IMR-90 (cell line): ENCODE results near the gene TCF7L2. TPM values are rescaled to one million over a fixed set of nuclear protein-coding genes. Genes with fewer than 3 reads are reported as not detected.

Experiments used
- ATAC-seq: fragments of 200-7000 bp; cut with Tn5 transposase; 2 replicates; pipeline ENCODE4 v1.9.1; 2020; ENCODE audit warnings: low read depth, mild to moderate bottlenecking, moderate library complexity
- BruUV-seq: library from RNA; stranded (reverse); fragments of 400-500 nt; replicated peaks from 2 replicates; lab custom pipeline; 2021; lab: Mats Ljungman, UMichigan
- CTCF ChIA-PET: fragments of 300-600 bp; formaldehyde crosslinking; extraction: SDS; loops from one replicate; lab custom pipeline; 2021; ENCODE audit warnings: antibody characterized with exemption; lab: Yijun Ruan, JAX
- POLR2A ChIA-PET: fragments of 300-600 bp; sonication (Branson Sonifier 250); formaldehyde crosslinking; loops from one replicate; lab custom pipeline; 2022; ENCODE audit warnings: antibody characterized with exemption; ENCODE audit not compliant: unreplicated experiment; lab: Charles Lee
- DNase-seq: peaks from one replicate; pipeline ENCODE4 v3.0.0; 2013
- H2AFZ ChIP-seq: replicated peaks from 2 replicates; pipeline ENCODE3; 2013; ENCODE audit warnings: low read length, mild to moderate bottlenecking; ENCODE audit not compliant: poor library complexity
- H2AK5ac ChIP-seq: 2 replicates; pipeline ENCODE4 v1.6.1; 2013; ENCODE audit warnings: low read depth, low read length, inconsistent platforms
- H2AK9ac ChIP-seq: replicated peaks from 2 replicates; pipeline ENCODE3; 2013; ENCODE audit warnings: mild to moderate bottlenecking, low read depth, low read length, moderate library complexity; ENCODE audit not compliant: poor library complexity
- H2BK120ac ChIP-seq: 2 replicates; pipeline ENCODE4 v1.6.1; 2013; ENCODE audit warnings: low read depth, low read length, inconsistent platforms
- H2BK15ac ChIP-seq: 3 replicates; pipeline ENCODE4 v1.6.1; 2013; ENCODE audit warnings: low read depth, low read length, inconsistent platforms
- H2BK20ac ChIP-seq: 2 replicates; pipeline ENCODE4 v1.6.1; 2013; ENCODE audit warnings: low read depth, mild to moderate bottlenecking, inconsistent platforms, low read length, moderate library complexity
- H2BK5ac ChIP-seq: 2 replicates; pipeline ENCODE4 v1.6.1; 2013; ENCODE audit warnings: mild to moderate bottlenecking, low read depth, low read length, inconsistent platforms; ENCODE audit not compliant: poor library complexity, severe bottlenecking
- H3K14ac ChIP-seq: replicated peaks from 2 replicates; pipeline ENCODE4 v1.6.1; 2013; ENCODE audit warnings: low read depth, low read length, inconsistent platforms
- H3K18ac ChIP-seq: 2 replicates; pipeline ENCODE4 v1.6.1; 2013; ENCODE audit warnings: low read depth, low read length, control low read depth
- H3K23ac ChIP-seq: 2 replicates; pipeline ENCODE4 v1.6.1; 2013; ENCODE audit warnings: low read depth, low read length, inconsistent platforms
- H3K27ac ChIP-seq: 2 replicates; pipeline ENCODE4 v1.5.1; 2013; ENCODE audit warnings: mild to moderate bottlenecking, control low read depth, low read length; ENCODE audit not compliant: insufficient read depth
- H3K27me3 ChIP-seq: 2 replicates; pipeline ENCODE4 v1.6.1; 2013; ENCODE audit warnings: low read length; ENCODE audit not compliant: control insufficient read depth, insufficient read depth
- H3K36me3 ChIP-seq: 2 replicates; pipeline ENCODE4 v1.6.1; 2013; ENCODE audit warnings: low read length, mixed read lengths; ENCODE audit not compliant: control insufficient read depth, insufficient read depth
- H3K4ac ChIP-seq: 2 replicates; pipeline ENCODE4 v1.6.1; 2013; ENCODE audit warnings: low read depth, low read length, inconsistent platforms
- H3K4me1 ChIP-seq: 2 replicates; pipeline ENCODE4 v1.6.1; 2013; ENCODE audit warnings: low read length, mixed read lengths; ENCODE audit not compliant: control insufficient read depth, insufficient read depth
- H3K4me2 ChIP-seq: 2 replicates; pipeline ENCODE4 v1.6.1; 2013; ENCODE audit warnings: low read depth, mild to moderate bottlenecking, control low read depth, low read length, moderate library complexity
- H3K4me3 ChIP-seq: 2 replicates; pipeline ENCODE4 v1.5.1; 2013; ENCODE audit warnings: low read depth, mild to moderate bottlenecking, control low read depth, low read length, moderate library complexity; ENCODE audit not compliant: insufficient read depth
- H3K56ac ChIP-seq: 2 replicates; pipeline ENCODE4 v1.6.1; 2013; ENCODE audit warnings: low read length, inconsistent platforms; ENCODE audit not compliant: insufficient read depth; ENCODE audit errors: extremely low read depth
- H3K79me1 ChIP-seq, 2 experiments: 2 replicates each; pipeline ENCODE4 v1.6.1; 2013; ENCODE audit warnings: low read length in 2 of 2, inconsistent platforms in 1 of 2, low read depth in 1 of 2
- H3K9ac ChIP-seq: 2 replicates; pipeline ENCODE4 v1.6.1; 2013; ENCODE audit warnings: low read depth, low read length, control low read depth
- H3K9me1 ChIP-seq: 2 replicates; pipeline ENCODE4 v1.6.1; 2013; ENCODE audit warnings: low read length, inconsistent platforms; ENCODE audit not compliant: insufficient read depth
- H3K9me3 ChIP-seq: 2 replicates; pipeline ENCODE4 v1.6.1; 2013; ENCODE audit warnings: low read length; ENCODE audit not compliant: control insufficient read depth, insufficient read depth
- H4K20me1 ChIP-seq: 2 replicates; pipeline ENCODE4 v1.6.1; 2013; ENCODE audit warnings: low read length, inconsistent platforms; ENCODE audit not compliant: insufficient read depth
- H4K5ac ChIP-seq: 2 replicates; pipeline ENCODE4 v1.6.1; 2013; ENCODE audit warnings: mild to moderate bottlenecking, low read depth, low read length, control low read depth
- H4K8ac ChIP-seq, 2 experiments: 2 replicates each; pipeline ENCODE4 v1.6.1; 2013; ENCODE audit warnings: low read depth in 2 of 2, low read length in 2 of 2, control low read depth in 1 of 2, inconsistent platforms in 1 of 2
- H4K91ac ChIP-seq: 2 replicates; pipeline ENCODE4 v1.6.1; 2013; ENCODE audit warnings: low read depth, low read length, inconsistent platforms; ENCODE audit not compliant: insufficient read depth
- BHLHE40 ChIP-seq: fragments of 150-350 bp; IDR thresholded peaks from 2 replicates; pipeline ENCODE4 v1.6.1; 2016; ENCODE audit warnings: mild to moderate bottlenecking, low read depth, low read length
- CEBPB ChIP-seq: IDR thresholded peaks from 2 replicates; pipeline ENCODE4 v1.6.1; 2012; ENCODE audit warnings: low read depth, low read length, improper control_type of control experiment
- CHD1 ChIP-seq: IDR thresholded peaks from 2 replicates; pipeline ENCODE4 v1.6.1; 2012; ENCODE audit warnings: low read depth, low read length, improper control_type of control experiment
- CTCF ChIP-seq: conservative IDR thresholded peaks from 2 replicates; pipeline ENCODE4 v1.5.1; 2012; ENCODE audit warnings: mild to moderate bottlenecking, low read depth, low read length, improper control_type of control experiment
- ELK1 ChIP-seq: fragments of 150-350 bp; IDR thresholded peaks from 2 replicates; pipeline ENCODE4 v1.6.1; 2016; ENCODE audit warnings: low read depth, mild to moderate bottlenecking, low read length, moderate library complexity, borderline replicate concordance
- FOS ChIP-seq: fragments of 150-350 bp; IDR thresholded peaks from 2 replicates; pipeline ENCODE4 v1.6.1; 2016; ENCODE audit warnings: low read depth, low read length
- MAFK ChIP-seq: IDR thresholded peaks from 2 replicates; pipeline ENCODE4 v1.6.1; 2012; ENCODE audit warnings: low read depth, low read length, improper control_type of control experiment
- MAZ ChIP-seq: IDR thresholded peaks from 2 replicates; pipeline ENCODE4 v1.6.1; 2012; ENCODE audit warnings: low read depth, mild to moderate bottlenecking, low read length, improper control_type of control experiment, moderate library complexity, borderline replicate concordance
- MXI1 ChIP-seq: IDR thresholded peaks from 2 replicates; pipeline ENCODE4 v1.6.1; 2012; ENCODE audit warnings: low read depth, mild to moderate bottlenecking, low read length, moderate library complexity, borderline replicate concordance
- NFE2L2 ChIP-seq: fragments of 150-350 bp; IDR thresholded peaks from 2 replicates; pipeline ENCODE4 v1.6.1; 2016; ENCODE audit warnings: low read depth, mild to moderate bottlenecking, low read length
- POLR2A ChIP-seq: IDR thresholded peaks from 2 replicates; pipeline ENCODE4 v1.6.1; 2012; ENCODE audit warnings: mild to moderate bottlenecking, low read depth, low read length
- RAD21 ChIP-seq: IDR thresholded peaks from 2 replicates; pipeline ENCODE4 v1.6.1; 2012; ENCODE audit warnings: low read length, improper control_type of control experiment
- RCOR1 ChIP-seq: IDR thresholded peaks from 2 replicates; pipeline ENCODE4 v1.6.1; 2012; ENCODE audit warnings: mild to moderate bottlenecking, low read length, improper control_type of control experiment; ENCODE audit not compliant: insufficient replicate concordance
- RFX5 ChIP-seq: IDR thresholded peaks from 2 replicates; pipeline ENCODE4 v1.8.0; 2012; ENCODE audit warnings: low read depth, mild to moderate bottlenecking, low read length, moderate library complexity
- SMC3 ChIP-seq: fragments of 150-350 bp; IDR thresholded peaks from 2 replicates; pipeline ENCODE4 v1.6.1; 2016; ENCODE audit warnings: low read depth, mild to moderate bottlenecking, antibody characterized with exemption, low read length, moderate library complexity
- WGBS, 2 experiments: methylation state at CpG; one replicate each; pipeline versions ENCODE4 v1.1.5 to v1.1.7; 2013; ENCODE audit warnings: missing lambda C conversion rate in 2 of 2; ENCODE audit not compliant: insufficient read length in 1 of 2; ENCODE audit errors: extremely low coverage in 2 of 2; 5-methylcytosine and 5-hydroxymethylcytosine counted together
- dilution Hi-C: fragments of 300-500 bp; cut with HindIII; formaldehyde crosslinking; loops from one replicate; pipeline ENCODE4 v1.14.3; 2018; ENCODE audit warnings: low sequenced_read_pairs; ENCODE audit not compliant: unreplicated experiment
- in situ Hi-C: fragments of 300-500 bp; cut with MboI; formaldehyde crosslinking; loops from 3 replicates; pipeline ENCODE4 v1.14.3; 2019; ENCODE audit warnings: low sequenced_read_pairs, inconsistent platforms, mixed read lengths
- intact Hi-C: fragments of 100-400 bp; cut with micrococcal nuclease; formaldehyde crosslinking; loops from 2 replicates; pipeline ENCODE4 v1.10.0; 2022
- polyA plus RNA-seq, 3 experiments: library from polyadenylated mRNA; depleted of rRNA; stranded (reverse); fragments of >200 nt; gene quantifications; 2 replicates each; pipeline ENCODE4 v1.2.3, GENCODE V29; 2012; ENCODE audit warnings: low replicate concordance in 1 of 3
- total RNA-seq: library from RNA; depleted of rRNA; stranded (reverse); fragments of >200 nt; gene quantifications from 2 replicates; pipeline ENCODE4 v1.2.3, GENCODE V29; 2012
- TF ChIP-seq, protein P1 (sequence below): fragments of 150-350 bp; IDR thresholded peaks from 2 replicates; pipeline ENCODE4 v1.6.1; 2017; ENCODE audit warnings: mild to moderate bottlenecking, antibody characterized with exemption, low read length, low read depth

Gene TCF7L2
- total and polyA plus RNA-seq, 2 of the 4 experiments (the other 2 are of a cell fraction), result 1.3 to 12.2 TPM

DNA sequence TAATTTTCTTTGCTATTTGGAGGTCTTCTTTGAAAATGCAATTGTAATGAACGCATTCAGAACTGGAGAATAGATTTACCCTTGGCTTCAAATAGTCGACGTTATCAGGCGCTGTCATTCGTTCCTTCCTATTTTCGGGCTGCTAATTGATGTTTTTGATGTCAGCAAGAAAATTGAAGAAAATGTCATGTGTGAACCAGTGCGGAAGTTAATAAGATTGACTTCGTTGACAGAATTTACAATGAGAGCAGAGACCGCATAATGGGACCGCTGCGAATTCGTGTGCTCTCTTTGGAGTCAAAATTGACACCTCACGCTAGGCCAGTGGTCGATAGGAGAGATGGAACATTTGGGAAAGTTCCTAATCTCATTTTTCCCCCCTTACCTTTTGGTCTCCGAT, 168.8 kb downstream of the TCF7L2 start:
- POLR2A ChIA-PET, result no interaction called here
- 100% methylated on average over 6 of the region's 15 CpGs; no CpG with 5 or more reads in 1 of the 2 experiments for whole genome bisulfite sequencing, 2 experiments
- ATAC-seq, result no peak
- Histone ChIP-seq H3K36me3 (peaks cover 2% of the 10 kb centered on the region; the same call in 1 of the 2 replicates), H3K9me3 (no peaks in the 10 kb centered on the region), H2BK20ac (no peak overlapping the region), H2BK15ac (no peak overlapping the region), H4K8ac (no peak overlapping the region), H3K27ac (no peak overlapping the region), H4K20me1 (0 out of 2 replicates have a peak, but pooled peaks cover 4% of the 10 kb centered on the region), H3K9ac (no peak overlapping the region), H3K4me3 (no peak overlapping the region), H4K91ac (no peak overlapping the region), H3K23ac (no peak overlapping the region), H3K56ac (no peak overlapping the region), H4K5ac (no peak overlapping the region), H3K79me1 (peaks cover 18 to 24% of the 10 kb centered on the region in 2 experiments), H2BK120ac (no peak overlapping the region), H3K4me1 (peaks cover 3% of the 10 kb centered on the region), H2AFZ (no peak overlapping the region), H3K9me1 (0 out of 2 replicates have a peak, but pooled peaks cover 2% of the 10 kb centered on the region), H2AK9ac (no peak overlapping the region), H3K27me3 (no peaks in the 10 kb centered on the region), H3K4ac (no peak overlapping the region), H3K18ac (no peak overlapping the region), H3K4me2 (no peak overlapping the region), H2BK5ac (no peak overlapping the region), H2AK5ac (no peak overlapping the region), H3K14ac (no peak overlapping the region)
- CTCF ChIA-PET, result no interaction called here
- in situ Hi-C loops (no loop called here), intact Hi-C loops (no loop called here), dilution Hi-C loops (no loop called here)
- TF ChIP-seq BHLHE40, result no peak
- TF ChIP-seq NFE2L2, result no peak
- no peak for TF ChIP-seq RFX5
- TF ChIP-seq FOS, result no peak
- TF ChIP-seq POLR2A, result no peak
- no peak for TF ChIP-seq SMC3
- TF ChIP-seq, protein P1, sequence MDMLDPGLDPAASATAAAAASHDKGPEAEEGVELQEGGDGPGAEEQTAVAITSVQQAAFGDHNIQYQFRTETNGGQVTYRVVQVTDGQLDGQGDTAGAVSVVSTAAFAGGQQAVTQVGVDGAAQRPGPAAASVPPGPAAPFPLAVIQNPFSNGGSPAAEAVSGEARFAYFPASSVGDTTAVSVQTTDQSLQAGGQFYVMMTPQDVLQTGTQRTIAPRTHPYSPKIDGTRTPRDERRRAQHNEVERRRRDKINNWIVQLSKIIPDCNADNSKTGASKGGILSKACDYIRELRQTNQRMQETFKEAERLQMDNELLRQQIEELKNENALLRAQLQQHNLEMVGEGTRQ, result no peak
- TF ChIP-seq RCOR1, result no peak
- TF ChIP-seq RAD21, result no peak
- TF ChIP-seq CTCF, result no peak
- TF ChIP-seq MAFK, result no peak
- TF ChIP-seq MXI1, result no peak
- no peak for TF ChIP-seq CHD1
- no peak for TF ChIP-seq ELK1
- no peak for TF ChIP-seq CEBPB
- TF ChIP-seq MAZ, result no peak
- BruUV-seq, result no TSS peak
- no peak for DNase-seq
